ENCODE results near the gene REEP1. TPM values are rescaled to one million over a fixed set of nuclear protein-coding genes. Genes with fewer than 3 reads are reported as not detected.

Gene REEP1
- polyA plus RNA-seq, 1 donor, result 36.9 TPM

DNA sequence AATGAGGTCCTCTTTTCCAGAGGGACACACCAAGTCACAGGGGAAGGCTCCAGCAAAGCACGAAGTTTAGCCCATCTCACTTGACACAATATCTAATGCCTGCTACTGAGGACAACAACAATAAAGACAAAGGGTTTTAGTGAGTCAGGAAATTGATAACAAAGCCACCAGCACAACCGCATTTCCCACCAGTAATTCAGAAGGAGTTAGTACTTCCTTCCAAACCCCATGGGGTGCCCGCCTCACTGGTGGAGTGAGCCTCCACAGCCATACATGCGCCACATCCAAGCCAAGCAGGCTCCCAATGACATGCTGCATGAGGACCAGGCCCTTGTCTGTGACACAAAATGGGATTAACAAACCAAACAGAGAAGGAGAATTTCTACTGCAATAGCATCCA, 98.1 kb downstream of the REEP1 start:
- H3K4me1 ChIP-seq (ENCODE audit: control insufficient read depth, insufficient read depth, low read length), result peaks cover under 1% of the 10 kb centered on the region
- peaks cover 4% of the 10 kb centered on the region for H3K36me3 ChIP-seq (ENCODE audit: control insufficient read depth, insufficient read depth, low read length)
- no peak for DNase-seq
- no peaks in the 10 kb centered on the region for H3K27me3 ChIP-seq (ENCODE audit: control insufficient read depth, insufficient read depth, low read length)
- H3K27ac ChIP-seq (ENCODE audit: low read length), result no peak overlapping the region
- WGBS (ENCODE audit: insufficient coverage, low lambda C conversion rate), result no CpG with 5 or more reads among the region's 4 CpGs
- no peak overlapping the region for H3K4me3 ChIP-seq (ENCODE audit: low read length)
- H3K9me3 ChIP-seq (ENCODE audit: control insufficient read depth, low read depth, low read length), result no peaks in the 10 kb centered on the region

DNA sequence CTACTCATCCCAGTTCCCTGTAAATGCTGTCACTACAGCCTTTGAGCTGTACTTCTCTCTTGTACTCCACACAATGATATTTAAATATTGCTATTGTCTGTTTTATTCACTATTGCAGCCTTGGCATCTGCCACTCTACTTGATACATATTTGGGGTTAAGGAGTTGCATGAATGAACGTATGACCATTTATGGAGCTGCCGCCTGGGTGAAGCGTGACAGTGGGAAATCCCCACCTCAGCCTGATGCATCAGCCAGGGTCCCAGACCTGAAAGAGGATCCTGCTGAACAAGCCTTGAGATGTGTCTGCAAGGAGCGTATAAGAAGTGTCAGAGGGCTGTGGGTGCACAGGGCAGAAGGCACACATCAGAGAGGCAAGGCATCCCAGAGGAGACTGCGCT, 99.1 kb downstream of the REEP1 start:
- Histone ChIP-seq H3K9me3 (ENCODE audit: control insufficient read depth, low read depth, low read length) (no peaks in the 10 kb centered on the region), H3K27ac (ENCODE audit: low read length) (no peak overlapping the region), H3K36me3 (ENCODE audit: control insufficient read depth, insufficient read depth, low read length) (peaks cover 4% of the 10 kb centered on the region), H3K4me3 (ENCODE audit: low read length) (no peak overlapping the region), H3K27me3 (ENCODE audit: control insufficient read depth, insufficient read depth, low read length) (no peaks in the 10 kb centered on the region), H3K4me1 (ENCODE audit: control insufficient read depth, insufficient read depth, low read length) (no peaks in the 10 kb centered on the region)
- 90% methylated on average over 2 of the region's 5 CpGs for WGBS (ENCODE audit: insufficient coverage, low lambda C conversion rate)
- DNase-seq, result no peak

DNA sequence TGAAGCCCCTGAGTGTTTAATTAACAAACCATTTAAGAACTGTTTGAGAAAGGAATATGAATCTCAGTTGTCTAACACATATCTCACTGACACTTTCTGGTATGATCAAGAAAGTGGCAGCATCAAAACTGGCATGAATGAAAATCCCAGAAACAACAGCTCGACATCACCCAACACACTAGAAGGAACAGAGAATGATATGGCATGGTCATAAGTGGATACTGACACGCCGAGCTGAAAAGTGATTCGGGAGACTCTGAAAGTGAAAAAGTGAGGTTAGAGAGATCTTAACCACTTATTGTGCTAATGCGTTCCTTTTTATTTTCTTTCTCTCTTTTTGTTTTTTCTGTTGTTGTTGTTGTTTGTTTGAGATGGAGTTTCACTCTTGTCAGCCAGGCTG, 100.3 kb downstream of the REEP1 start:
- Histone ChIP-seq H3K27ac (ENCODE audit: low read length) (no peak overlapping the region), H3K4me1 (ENCODE audit: control insufficient read depth, insufficient read depth, low read length) (no peaks in the 10 kb centered on the region), H3K27me3 (ENCODE audit: control insufficient read depth, insufficient read depth, low read length) (no peaks in the 10 kb centered on the region), H3K4me3 (ENCODE audit: low read length) (no peak overlapping the region), H3K36me3 (ENCODE audit: control insufficient read depth, insufficient read depth, low read length) (peaks cover 4% of the 10 kb centered on the region), H3K9me3 (ENCODE audit: control insufficient read depth, low read depth, low read length) (peaks cover 3% of the 10 kb centered on the region)
- DNase-seq, result no peak
- WGBS (ENCODE audit: insufficient coverage, low lambda C conversion rate), result 90% methylated on average over 2 of the region's 5 CpGs

DNA sequence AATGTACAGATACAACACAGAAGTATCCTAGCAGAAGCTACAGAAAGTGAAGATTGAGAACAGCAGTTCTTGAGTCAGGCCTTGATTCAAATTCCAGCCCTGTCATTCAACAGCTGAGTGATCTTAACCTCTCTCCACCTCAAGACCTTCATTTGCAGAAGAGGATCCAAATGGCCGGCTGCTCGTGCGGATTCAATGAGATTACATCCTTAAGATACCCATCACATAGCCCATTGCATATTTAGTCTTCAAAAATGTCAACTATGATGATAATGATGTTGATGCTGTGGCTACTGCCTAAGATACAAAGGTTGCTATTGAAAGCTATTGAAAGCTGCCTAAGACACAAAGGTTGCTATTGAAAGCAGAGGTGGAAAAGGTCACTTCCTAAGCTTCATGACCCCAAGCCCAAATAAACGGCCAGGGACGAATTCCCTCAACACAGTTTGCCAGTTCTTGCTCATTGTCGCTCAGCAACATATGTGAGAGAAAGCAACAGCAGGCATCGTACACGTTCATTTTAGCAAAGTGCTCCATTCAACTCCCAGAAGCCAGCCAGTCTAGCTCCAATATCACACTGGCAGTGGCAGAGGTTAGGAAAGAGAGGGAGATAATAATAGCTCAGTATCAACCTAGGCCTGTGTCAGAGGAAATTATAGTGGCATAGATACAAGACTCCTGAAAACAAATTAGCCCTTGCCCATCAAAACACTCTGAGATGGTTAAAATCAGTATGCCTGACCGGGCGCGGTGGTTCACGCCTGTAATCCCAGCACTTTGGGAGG, 102.0 kb downstream of the REEP1 start:
- H3K27me3 ChIP-seq (ENCODE audit: control insufficient read depth, insufficient read depth, low read length), result no peaks in the 10 kb centered on the region
- no CpG with 5 or more reads among the region's 12 CpGs for WGBS (ENCODE audit: insufficient coverage, low lambda C conversion rate)
- H3K4me1 ChIP-seq (ENCODE audit: control insufficient read depth, insufficient read depth, low read length), result no peaks in the 10 kb centered on the region
- H3K36me3 ChIP-seq (ENCODE audit: control insufficient read depth, insufficient read depth, low read length), result peaks cover 8% of the 10 kb centered on the region
- no peak overlapping the region for H3K4me3 ChIP-seq (ENCODE audit: low read length)
- peaks cover 3% of the 10 kb centered on the region for H3K9me3 ChIP-seq (ENCODE audit: control insufficient read depth, low read depth, low read length)
- no peak for DNase-seq
- no peak overlapping the region for H3K27ac ChIP-seq (ENCODE audit: low read length)

DNA sequence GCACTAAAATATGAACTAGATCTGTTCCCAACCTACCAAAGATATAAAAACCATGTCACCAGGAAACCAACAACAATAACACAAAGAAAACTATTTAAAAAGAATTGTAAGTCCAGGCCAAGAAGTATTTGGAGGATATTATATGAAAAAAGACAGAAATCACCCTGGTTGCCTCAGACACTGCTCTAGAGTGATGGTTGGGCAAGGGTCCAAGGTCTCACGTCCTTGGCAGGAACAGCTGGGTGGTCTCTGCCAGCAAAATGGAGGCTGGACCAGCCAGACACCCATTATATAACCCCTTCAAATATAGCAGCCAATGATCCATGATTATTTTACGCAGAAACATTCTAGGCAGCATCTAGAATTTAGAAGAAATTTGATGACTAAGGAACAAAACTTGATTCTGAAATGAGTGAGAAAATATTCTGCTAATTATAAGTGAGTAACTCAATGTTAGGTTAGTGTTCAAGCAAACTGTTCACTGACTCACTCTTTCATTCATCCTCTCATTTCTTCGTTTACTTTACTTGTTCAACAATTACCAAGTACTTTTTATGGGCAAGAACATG, 102.8 kb downstream of the REEP1 start:
- Histone ChIP-seq H3K4me1 (ENCODE audit: control insufficient read depth, insufficient read depth, low read length) (peaks cover 2% of the 10 kb centered on the region), H3K27ac (ENCODE audit: low read length) (no peak overlapping the region), H3K36me3 (ENCODE audit: control insufficient read depth, insufficient read depth, low read length) (peaks cover 8% of the 10 kb centered on the region), H3K9me3 (ENCODE audit: control insufficient read depth, low read depth, low read length) (peaks cover 3% of the 10 kb centered on the region), H3K4me3 (ENCODE audit: low read length) (no peak overlapping the region), H3K27me3 (ENCODE audit: control insufficient read depth, insufficient read depth, low read length) (no peaks in the 10 kb centered on the region)
- no CpG with 5 or more reads among the region's 3 CpGs for WGBS (ENCODE audit: insufficient coverage, low lambda C conversion rate)
- no peak for DNase-seq

DNA sequence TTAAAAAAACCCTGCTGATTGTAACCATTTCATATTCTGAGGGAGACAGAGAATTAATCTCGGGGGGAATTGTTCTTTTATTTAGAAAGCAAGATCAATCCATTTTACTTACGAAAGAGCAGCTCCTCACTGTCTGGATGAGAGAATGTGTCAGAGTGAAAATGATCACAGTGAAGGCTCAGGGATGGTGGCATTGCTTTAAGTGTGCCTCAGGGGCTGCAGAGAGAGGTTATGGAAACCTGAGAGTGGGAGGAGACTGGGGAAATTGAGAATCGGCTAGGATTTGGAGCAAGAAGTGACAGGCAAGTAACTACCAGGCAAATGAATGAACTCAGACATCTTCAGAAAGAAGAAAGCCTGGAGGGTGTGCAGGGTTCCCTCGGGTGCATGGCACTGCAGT, 104.0 kb downstream of the REEP1 start:
- WGBS (ENCODE audit: insufficient coverage, low lambda C conversion rate), result no CpG with 5 or more reads among the region's 4 CpGs
- Histone ChIP-seq H3K27ac (ENCODE audit: low read length) (no peak overlapping the region), H3K36me3 (ENCODE audit: control insufficient read depth, insufficient read depth, low read length) (peaks cover 7% of the 10 kb centered on the region), H3K9me3 (ENCODE audit: control insufficient read depth, low read depth, low read length) (peaks cover 3% of the 10 kb centered on the region), H3K4me3 (ENCODE audit: low read length) (no peak overlapping the region), H3K4me1 (ENCODE audit: control insufficient read depth, insufficient read depth, low read length) (peaks cover 7% of the 10 kb centered on the region), H3K27me3 (ENCODE audit: control insufficient read depth, insufficient read depth, low read length) (no peaks in the 10 kb centered on the region)
- DNase-seq, result no peak

DNA sequence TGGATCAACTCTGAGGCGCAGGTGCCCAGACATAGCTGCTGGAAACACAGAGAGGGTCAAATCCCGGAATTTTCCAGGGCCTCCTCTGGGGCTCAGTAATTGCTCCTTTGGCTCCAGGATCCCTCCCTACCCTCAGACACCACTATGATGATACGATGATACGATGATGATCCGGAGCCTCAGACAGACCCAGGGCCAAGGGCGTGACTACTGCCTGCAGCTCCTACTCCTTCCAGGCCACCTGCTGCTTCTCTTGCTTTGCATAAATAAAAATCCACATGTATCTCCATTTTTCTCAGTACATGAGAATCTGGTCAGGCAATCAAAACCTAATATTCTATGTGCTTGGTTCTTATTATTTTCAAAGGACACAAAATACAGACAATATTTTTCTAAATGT, 104.5 kb downstream of the REEP1 start:
- no peak for DNase-seq
- peaks cover 6% of the 10 kb centered on the region for H3K36me3 ChIP-seq (ENCODE audit: control insufficient read depth, insufficient read depth, low read length)
- peaks cover 3% of the 10 kb centered on the region for H3K9me3 ChIP-seq (ENCODE audit: control insufficient read depth, low read depth, low read length)
- H3K4me1 ChIP-seq (ENCODE audit: control insufficient read depth, insufficient read depth, low read length), result peaks cover 7% of the 10 kb centered on the region
- H3K27me3 ChIP-seq (ENCODE audit: control insufficient read depth, insufficient read depth, low read length), result no peaks in the 10 kb centered on the region
- no peak overlapping the region for H3K27ac ChIP-seq (ENCODE audit: low read length)
- no CpG with 5 or more reads among the region's 6 CpGs for WGBS (ENCODE audit: insufficient coverage, low lambda C conversion rate)
- no peak overlapping the region for H3K4me3 ChIP-seq (ENCODE audit: low read length)

DNA sequence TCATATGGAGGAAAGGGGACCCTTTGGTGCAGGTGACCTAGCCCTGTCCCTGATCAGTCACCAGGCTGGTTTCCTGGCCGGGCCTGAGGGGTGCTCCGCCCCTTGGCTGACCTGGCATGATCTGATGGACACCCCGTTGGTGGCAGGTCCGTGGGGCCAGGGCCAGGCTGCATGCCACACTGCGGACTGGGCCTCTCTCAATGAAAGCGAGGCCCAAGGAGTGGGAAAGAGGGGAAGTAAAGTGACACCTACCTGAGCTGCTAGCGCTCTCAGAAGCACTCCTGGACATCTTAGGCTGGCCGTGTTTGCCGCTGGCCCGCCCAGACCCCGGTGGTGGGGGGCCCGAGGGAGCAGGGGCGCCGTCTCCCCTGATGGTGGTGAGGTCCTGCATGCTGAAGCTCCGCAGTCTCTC, 105.0 kb downstream of the REEP1 start:
- peaks cover 3% of the 10 kb centered on the region for H3K9me3 ChIP-seq (ENCODE audit: control insufficient read depth, low read depth, low read length)
- H3K4me3 ChIP-seq (ENCODE audit: low read length), result no peak overlapping the region
- no CpG with 5 or more reads among the region's 15 CpGs for WGBS (ENCODE audit: insufficient coverage, low lambda C conversion rate)
- no peak overlapping the region for H3K27ac ChIP-seq (ENCODE audit: low read length)
- peaks cover 6% of the 10 kb centered on the region for H3K36me3 ChIP-seq (ENCODE audit: control insufficient read depth, insufficient read depth, low read length)
- no peak for DNase-seq
- H3K4me1 ChIP-seq (ENCODE audit: control insufficient read depth, insufficient read depth, low read length), result peaks cover 7% of the 10 kb centered on the region
- no peaks in the 10 kb centered on the region for H3K27me3 ChIP-seq (ENCODE audit: control insufficient read depth, insufficient read depth, low read length)

DNA sequence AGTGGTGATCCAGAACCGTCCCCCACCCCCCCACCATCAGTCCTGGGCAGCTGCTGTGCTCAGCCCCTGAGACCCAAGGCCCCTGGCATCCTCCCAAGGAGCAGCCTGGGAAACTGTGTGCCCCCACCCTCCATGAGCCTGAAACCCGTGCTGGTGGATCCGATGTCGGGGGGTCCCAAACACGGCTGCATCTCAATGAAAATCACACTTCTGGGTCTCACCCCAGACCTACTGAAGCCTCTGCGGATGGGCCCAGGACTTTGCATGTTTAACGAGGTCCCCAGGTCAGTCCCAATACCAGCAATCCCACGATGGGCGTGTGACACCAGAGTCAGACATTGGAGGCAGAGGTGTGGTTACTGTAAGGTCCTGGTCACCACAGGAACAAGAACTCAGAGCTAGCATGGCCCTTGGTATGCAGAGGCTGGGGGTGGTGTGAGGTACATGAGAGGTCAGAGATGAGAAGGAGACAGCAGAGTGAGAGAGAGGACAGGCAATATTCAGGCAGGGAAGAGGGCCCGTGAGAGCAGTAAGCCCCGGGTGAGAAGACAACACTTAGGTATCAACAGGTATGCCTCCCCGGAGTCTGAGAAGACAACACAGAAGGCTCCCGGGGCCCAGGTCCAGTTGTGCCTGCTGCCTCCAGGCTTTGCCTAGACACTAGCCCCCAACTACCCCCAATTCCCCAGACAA, 105.6 kb downstream of the REEP1 start:
- no CpG with 5 or more reads among the region's 13 CpGs for WGBS (ENCODE audit: insufficient coverage, low lambda C conversion rate)
- no peak for DNase-seq
- Histone ChIP-seq H3K4me3 (ENCODE audit: low read length) (no peak overlapping the region), H3K27ac (ENCODE audit: low read length) (no peak overlapping the region), H3K4me1 (ENCODE audit: control insufficient read depth, insufficient read depth, low read length) (peaks cover 7% of the 10 kb centered on the region), H3K9me3 (ENCODE audit: control insufficient read depth, low read depth, low read length) (peaks cover 3% of the 10 kb centered on the region), H3K36me3 (ENCODE audit: control insufficient read depth, insufficient read depth, low read length) (peaks cover 6% of the 10 kb centered on the region), H3K27me3 (ENCODE audit: control insufficient read depth, insufficient read depth, low read length) (no peaks in the 10 kb centered on the region)

DNA sequence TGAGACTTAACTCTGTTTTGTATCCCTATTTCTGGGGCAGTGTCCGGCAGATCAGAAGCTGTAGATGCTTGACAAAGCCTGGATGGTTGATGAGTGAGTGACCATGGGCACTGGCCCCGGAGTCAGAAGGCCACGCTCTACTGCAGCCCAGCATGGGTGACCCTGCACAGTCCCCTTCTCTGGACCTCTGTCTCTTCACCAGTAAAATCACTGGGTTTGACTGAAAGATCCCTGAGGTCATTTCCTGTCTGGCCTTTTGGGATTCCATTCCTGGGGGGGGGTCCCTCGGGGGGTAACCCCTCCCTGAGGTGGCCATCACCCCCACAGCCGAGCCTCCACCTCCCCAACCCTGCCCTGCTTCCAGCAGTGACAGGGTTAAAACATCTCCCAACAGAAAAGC, 106.5 kb downstream of the REEP1 start:
- no peaks in the 10 kb centered on the region for H3K27me3 ChIP-seq (ENCODE audit: control insufficient read depth, insufficient read depth, low read length)
- no peak for DNase-seq
- H3K9me3 ChIP-seq (ENCODE audit: control insufficient read depth, low read depth, low read length), result peaks cover 3% of the 10 kb centered on the region
- no peak overlapping the region for H3K4me3 ChIP-seq (ENCODE audit: low read length)
- peaks cover 6% of the 10 kb centered on the region for H3K36me3 ChIP-seq (ENCODE audit: control insufficient read depth, insufficient read depth, low read length)
- H3K27ac ChIP-seq (ENCODE audit: low read length), result no peak overlapping the region
- WGBS (ENCODE audit: insufficient coverage, low lambda C conversion rate), result no CpG with 5 or more reads among the region's 5 CpGs
- peaks cover 7% of the 10 kb centered on the region for H3K4me1 ChIP-seq (ENCODE audit: control insufficient read depth, insufficient read depth, low read length)
